HFF-Myc (cell line): ENCODE data around the gene CCNB2.

Experiments
- DNase-seq: peaks from one replicate; pipeline ENCODE4 v3.0.0-alpha.2; 2011; ENCODE audit warnings: low read depth; ENCODE audit errors: extremely low read depth
- H3K4me3 ChIP-seq: replicated peaks from 2 replicates; pipeline ENCODE4 v1.5.1; 2011; ENCODE audit warnings: low read depth, mild to moderate bottlenecking, control low read depth, low read length
- CTCF ChIP-seq: IDR thresholded peaks from 2 replicates; pipeline ENCODE4 v1.5.1; 2012; ENCODE audit warnings: mild to moderate bottlenecking, low read depth, low read length, control low read depth; ENCODE audit errors: missing control alignments

Gene CCNB2

GRCh38 chr15:59153466-59153865, 48.5 kb downstream of the CCNB2 start:
- no peak for DNase-seq
- TF ChIP-seq CTCF: no peak

GRCh38 chr15:59154243-59154642, 49.3 kb downstream of the CCNB2 start:
- DNase-seq: no peak
- TF ChIP-seq CTCF: no peak
- no peak overlapping the region for H3K4me3 ChIP-seq

More at GRCh38 chr15:59153466-59153865, 48.5 kb downstream of the CCNB2 start:
- H3K4me3 ChIP-seq: no peak overlapping the region

- no peak for DNase-seq
- no peak for TF ChIP-seq CTCF
- H3K4me3 ChIP-seq: no peak overlapping the region
Measured at GRCh38 chr15:59155431-59155830, 50.5 kb downstream of the CCNB2 start.

- no peak overlapping the region for H3K4me3 ChIP-seq
- no peak for TF ChIP-seq CTCF
- DNase-seq: no peak
Measured at GRCh38 chr15:59157396-59157795, 52.5 kb downstream of the CCNB2 start.

GRCh38 chr15:59157840-59158700, 53.1 kb downstream of the CCNB2 start:
- no peak for TF ChIP-seq CTCF
- no peak overlapping the region for H3K4me3 ChIP-seq
- DNase-seq: no peak

GRCh38 chr15:59158701-59159034, 53.7 kb downstream of the CCNB2 start:
- no peak for TF ChIP-seq CTCF
- no peak for DNase-seq
- H3K4me3 ChIP-seq: no peak overlapping the region
